Measurements from ENCODE around the gene CNTNAP1. TPM values are rescaled to one million over a fixed set of nuclear protein-coding genes. Genes with fewer than 3 reads are reported as not detected.

The CNTNAP1 gene
- total RNA-seq, 1 experiment from 2014 or later, result 9.2 TPM

DNA sequence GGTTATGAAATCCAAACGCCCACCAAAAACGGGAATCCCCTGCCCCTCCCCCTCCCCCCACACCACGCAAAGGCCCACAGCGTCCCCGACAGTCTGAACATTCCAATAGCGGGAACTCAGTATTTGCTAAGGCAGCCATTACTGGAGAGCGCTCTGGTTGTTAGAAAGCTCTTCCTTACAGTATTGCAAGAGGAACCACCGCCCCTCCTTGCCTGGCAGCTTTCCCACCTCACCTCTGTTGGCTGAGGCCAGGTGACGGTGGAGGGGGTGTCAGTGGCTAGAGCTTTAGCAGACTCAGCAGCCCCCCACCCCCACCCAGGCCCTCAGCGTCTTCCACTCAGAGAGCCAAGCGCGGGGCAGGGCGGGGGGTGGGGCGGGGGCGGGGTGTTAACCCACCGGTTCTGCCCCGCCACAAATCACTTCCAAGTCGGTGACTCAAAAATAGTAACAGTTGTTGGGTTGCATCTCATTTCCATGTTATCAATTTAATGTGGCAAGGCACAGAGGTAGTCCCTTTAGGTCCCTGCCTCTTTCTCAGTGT lies 3.3 kb upstream of the CNTNAP1 start:
- no peak for DNase-seq
- peak overlapping the region; percentile 53 for H3K4me3 ChIP-seq
- no peaks in the 10 kb centered on the region for H3K9me3 ChIP-seq
- H3K27me3 ChIP-seq, result no peaks in the 10 kb centered on the region
- peaks cover 4% of the 10 kb centered on the region for H3K36me3 ChIP-seq

DNA sequence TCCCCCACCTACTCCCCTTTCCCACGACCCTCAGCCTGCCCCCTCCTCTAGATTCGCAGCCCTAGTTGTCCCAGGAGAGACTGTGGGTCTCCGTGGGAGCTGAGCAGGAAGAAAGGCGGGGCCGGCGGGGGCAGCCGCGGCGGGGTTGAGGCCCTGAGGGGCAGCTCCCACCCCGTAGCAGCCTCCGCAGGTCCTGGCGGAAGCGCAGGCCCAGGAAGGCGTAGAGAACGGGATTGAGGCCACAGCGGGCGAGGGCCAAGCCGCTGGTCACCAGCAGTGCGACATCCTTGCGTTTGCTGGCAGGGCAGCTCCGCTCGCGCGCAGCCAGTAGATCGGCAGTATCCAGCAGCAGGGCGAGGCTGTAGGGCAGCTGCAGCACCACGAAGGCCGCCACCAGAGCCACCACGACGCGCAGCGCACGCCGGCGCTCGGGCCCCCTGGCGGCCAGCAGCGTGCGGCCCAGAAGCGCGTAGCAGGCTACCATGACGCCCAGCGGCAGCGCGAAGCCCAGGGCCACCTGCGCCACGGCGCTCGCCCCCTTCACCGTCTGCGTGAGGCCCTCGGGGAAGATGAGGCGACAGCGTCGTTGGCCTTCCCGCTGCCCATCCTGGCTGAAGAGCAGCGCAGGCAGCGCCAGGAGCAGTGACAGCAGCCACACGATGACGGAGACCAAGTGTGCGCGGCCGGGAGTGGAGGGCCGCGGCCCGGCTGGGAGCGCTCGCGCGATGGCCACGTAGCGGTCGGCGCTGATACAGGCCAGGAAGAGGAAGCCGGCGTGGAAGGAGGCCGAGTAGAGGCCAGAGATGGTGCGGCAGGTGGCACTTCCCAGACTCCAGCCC lies 2.6 kb upstream of the CNTNAP1 start:
- Histone ChIP-seq H3K4me3 (peak overlapping the region; percentile 14; the same call in 1 of the 2 replicates), H3K36me3 (no peaks in the 10 kb centered on the region; the same call in 1 of the 2 replicates), H3K9me3 (no peaks in the 10 kb centered on the region), H3K27me3 (no peaks in the 10 kb centered on the region)
- peak; percentile 65 for DNase-seq

DNA sequence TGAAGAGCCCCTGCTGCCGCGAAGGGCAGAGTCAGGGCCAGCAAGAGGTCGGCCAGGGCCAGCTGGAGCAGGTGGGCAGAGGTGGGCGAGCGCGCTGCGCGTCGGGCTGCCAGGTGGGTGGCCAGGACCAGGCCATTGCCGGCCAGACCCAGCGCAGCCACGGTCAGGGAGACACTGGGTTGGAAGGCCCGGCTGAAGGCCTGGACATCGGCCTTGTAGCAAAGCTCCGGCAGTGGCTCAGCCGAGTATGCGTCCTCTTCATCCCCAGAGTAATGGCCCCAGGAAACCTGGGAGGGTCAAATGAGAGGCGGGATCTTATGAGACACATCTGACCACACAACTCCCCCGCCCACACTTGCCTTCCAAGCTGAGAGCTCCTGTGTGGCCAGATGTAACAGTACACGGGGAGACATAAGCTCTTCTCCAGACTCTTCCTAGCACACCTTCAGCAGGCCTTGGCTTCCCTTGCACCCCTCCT lies 2.0 kb upstream of the CNTNAP1 start:
- no peak for DNase-seq
- Histone ChIP-seq H3K9me3 (no peaks in the 10 kb centered on the region), H3K27me3 (no peaks in the 10 kb centered on the region), H3K36me3 (no peaks in the 10 kb centered on the region; the same call in 1 of the 2 replicates), H3K4me3 (no peak overlapping the region)

DNA sequence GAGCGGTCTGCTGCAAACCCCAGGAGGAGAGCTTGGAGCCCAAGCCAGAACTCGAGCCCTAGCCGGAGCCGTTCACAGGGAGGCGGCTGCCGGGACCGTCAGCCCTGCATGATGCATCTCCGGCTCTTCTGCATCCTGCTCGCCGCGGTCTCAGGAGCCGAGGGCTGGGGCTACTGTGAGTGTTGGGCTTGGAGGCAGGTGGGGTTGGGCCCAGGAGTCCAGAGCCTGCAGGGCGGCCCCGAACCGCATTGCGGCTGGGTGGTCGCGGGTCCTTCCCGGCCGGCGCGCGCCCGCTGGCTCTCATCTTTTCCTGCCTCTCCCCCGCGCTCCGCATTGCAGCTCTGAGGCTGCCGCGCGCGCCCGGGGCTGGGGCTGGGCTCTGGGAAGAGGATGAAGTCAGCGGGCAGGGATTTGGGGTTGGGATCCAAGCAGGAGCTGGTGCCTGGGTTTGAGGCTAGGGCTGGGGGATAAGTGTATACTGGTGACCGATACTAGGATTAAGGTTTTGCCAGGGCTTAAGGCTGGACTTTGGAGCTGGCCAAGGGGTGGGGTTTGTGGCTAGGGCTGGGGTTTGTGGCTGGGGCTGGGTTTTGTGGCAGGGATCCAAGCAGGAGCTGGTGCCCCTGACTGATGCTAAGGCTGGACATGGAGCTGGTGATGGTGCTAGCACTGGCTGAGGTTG lies 532 bp downstream of the CNTNAP1 start:
- Histone ChIP-seq H3K4me3 (peak overlapping the region; percentile 67), H3K27me3 (no peaks in the 10 kb centered on the region), H3K9me3 (no peaks in the 10 kb centered on the region), H3K36me3 (no peaks in the 10 kb centered on the region)
- peak; percentile 84 for DNase-seq

DNA sequence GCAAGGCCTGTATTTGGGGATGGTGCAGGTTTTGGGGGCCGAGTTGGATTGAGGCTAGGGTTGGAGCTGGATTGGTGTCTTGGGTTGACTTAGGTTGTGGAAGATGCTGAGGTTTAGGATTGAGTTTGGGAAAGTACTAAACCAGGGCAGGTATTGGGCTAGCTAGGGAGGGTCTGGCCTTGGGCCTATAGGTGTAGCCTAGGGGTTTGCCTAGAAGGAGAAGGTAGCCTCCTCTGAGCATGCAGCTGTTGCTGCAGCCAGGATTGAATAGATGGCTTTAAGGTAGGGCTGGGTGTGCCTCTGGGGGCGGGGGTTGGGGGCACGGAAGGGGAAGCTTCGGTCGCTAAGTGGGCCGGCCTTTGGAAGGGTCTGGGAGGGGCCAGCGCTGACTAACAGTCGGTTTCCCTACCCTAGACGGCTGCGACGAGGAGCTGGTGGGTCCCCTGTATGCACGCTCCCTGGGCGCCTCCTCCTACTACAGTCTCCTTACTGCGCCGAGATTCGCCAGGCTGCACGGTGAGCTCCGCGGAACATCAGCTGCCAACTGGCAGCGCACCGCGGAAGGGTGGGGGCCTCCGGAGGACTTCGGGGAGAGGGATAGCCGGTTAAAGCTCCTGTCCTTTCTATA lies 1.2 kb downstream of the CNTNAP1 start:
- Histone ChIP-seq H3K9me3 (no peaks in the 10 kb centered on the region), H3K27me3 (no peaks in the 10 kb centered on the region), H3K4me3 (peak overlapping the region; percentile 67), H3K36me3 (no peaks in the 10 kb centered on the region)
- DNase-seq, result no peak

DNA sequence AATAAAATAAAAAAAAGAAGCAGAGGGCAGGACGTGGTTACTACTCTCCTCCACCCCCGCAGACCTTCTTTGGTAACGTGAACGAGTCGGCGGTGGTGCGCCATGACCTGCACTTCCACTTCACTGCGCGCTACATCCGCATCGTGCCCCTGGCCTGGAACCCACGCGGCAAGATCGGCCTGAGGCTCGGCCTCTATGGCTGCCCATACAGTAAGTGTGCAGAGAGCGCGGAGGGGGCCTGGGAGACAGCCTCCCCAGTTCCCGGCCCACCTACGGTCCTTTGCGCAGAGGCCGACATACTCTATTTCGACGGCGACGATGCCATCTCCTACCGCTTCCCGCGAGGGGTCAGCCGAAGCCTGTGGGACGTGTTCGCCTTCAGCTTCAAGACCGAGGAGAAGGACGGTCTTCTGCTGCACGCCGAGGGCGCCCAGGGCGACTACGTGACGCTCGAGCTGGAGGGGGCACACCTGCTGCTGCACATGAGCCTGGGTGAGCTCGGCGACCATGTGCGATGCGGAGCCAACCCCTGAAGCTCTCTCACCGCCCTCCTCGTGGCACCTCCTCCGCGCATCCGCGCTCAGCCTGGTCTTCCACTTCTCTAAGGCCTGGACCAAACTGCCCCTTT lies 2.7 kb downstream of the CNTNAP1 start:
- DNase-seq, result no peak
- no peak overlapping the region for H3K4me3 ChIP-seq

DNA sequence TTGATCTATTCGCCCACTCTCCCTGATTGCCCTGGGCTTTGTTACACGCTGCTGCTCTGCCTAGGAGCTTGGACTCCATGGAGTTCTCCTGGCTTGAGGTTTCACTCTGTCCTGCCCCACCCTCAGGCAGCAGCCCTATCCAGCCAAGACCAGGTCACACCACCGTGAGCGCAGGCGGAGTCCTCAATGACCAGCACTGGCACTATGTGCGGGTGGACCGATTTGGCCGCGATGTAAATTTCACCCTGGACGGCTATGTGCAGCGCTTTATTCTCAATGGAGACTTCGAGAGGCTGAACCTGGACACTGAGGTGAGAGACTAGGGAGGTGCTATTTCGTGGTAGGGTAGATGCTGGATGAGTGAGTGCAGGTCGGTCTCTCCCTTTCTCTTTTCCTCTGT lies 3.5 kb downstream of the CNTNAP1 start:
- no peaks in the 10 kb centered on the region; the same call in 1 of the 2 replicates for H3K36me3 ChIP-seq
- DNase-seq, result no peak
- H3K27me3 ChIP-seq, result no peaks in the 10 kb centered on the region
- no peak overlapping the region for H3K4me3 ChIP-seq
- no peaks in the 10 kb centered on the region for H3K9me3 ChIP-seq

More for the DNA sequence above, 2.7 kb downstream of the CNTNAP1 start:
- Histone ChIP-seq H3K9me3 (no peaks in the 10 kb centered on the region), H3K27me3 (no peaks in the 10 kb centered on the region), H3K36me3 (no peaks in the 10 kb centered on the region)

DNA sequence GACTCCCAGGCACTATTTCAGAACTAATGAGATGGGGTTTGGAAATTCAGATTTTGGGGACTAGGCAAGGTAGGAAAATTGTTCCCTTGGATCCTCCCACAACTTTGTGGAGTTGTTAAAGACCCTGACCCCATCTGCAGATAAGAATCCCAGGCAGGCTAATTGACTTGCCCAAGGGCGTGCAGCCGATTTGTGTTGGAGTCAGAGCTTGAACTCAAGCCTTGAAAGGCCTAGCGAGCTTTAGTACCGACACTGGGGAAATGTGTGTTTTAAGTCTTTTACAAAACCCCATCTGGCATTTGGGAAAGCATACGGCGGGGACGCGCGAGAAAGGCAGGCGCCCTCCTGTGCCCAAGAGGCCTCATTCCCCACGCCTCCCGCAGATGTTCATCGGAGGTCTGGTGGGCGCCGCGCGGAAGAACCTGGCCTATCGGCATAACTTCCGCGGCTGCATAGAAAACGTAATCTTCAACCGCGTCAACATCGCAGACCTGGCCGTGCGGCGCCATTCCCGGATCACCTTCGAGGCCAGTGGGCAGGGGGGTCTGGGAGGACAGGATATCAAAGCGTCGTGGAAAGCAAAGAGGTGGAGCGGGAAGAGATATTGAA lies 4.3 kb downstream of the CNTNAP1 start:
- Histone ChIP-seq H3K9me3 (no peaks in the 10 kb centered on the region), H3K27me3 (no peaks in the 10 kb centered on the region), H3K36me3 (no peaks in the 10 kb centered on the region; the same call in 1 of the 2 replicates), H3K4me3 (no peak overlapping the region)
- no peak for DNase-seq

DNA sequence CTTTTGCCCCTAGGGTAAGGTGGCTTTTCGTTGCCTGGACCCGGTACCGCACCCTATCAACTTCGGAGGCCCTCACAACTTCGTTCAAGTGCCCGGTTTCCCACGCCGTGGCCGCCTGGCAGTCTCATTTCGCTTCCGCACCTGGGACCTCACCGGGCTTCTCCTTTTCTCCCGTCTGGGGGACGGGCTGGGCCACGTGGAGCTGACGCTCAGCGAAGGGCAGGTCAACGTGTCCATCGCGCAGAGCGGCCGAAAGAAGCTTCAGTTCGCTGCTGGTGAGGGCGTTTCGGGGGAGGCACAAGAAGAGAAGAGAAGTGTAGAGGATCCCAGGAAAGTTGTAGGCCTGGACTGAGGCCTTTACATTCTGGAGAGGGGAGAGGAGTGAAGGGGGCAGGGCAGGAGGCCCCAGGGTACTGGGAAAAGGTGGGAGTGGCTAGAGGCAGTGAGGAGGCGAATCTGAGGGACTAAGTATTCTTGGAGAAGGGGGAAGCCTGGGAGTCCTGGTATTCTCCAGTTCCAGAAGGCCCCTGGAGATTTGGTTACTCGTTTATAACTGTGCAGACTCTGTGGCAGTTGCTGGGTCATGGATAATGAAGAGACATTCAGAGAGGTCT lies 5.5 kb downstream of the CNTNAP1 start:
- no peaks in the 10 kb centered on the region for H3K9me3 ChIP-seq
- H3K4me3 ChIP-seq, result no peak overlapping the region
- no peaks in the 10 kb centered on the region; the same call in 1 of the 2 replicates for H3K36me3 ChIP-seq
- no peak for DNase-seq
- no peaks in the 10 kb centered on the region for H3K27me3 ChIP-seq

DNA sequence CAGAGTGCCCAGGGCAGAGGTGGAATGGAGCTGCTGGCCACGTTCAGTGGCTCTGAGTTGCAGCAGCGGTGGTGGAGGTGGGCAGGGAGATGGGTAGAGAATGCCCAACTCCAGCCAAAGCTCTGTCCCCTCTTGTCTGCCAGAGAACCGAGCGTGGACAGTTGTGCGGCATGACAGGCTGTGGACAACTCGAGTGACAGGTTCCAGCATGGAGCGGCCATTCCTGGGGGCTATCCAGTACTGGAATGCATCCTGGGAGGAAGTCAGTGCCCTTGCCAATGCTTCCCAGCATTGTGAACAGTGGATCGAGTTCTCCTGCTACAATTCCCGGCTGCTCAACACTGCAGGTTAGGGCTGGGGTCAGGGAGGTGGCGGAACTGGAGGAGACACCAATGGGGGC lies 8.3 kb downstream of the CNTNAP1 start:
- H3K4me3 ChIP-seq, result no peak overlapping the region
- no peaks in the 10 kb centered on the region; the same call in 1 of the 2 replicates for H3K36me3 ChIP-seq
- no peak for DNase-seq
- H3K27me3 ChIP-seq, result no peaks in the 10 kb centered on the region
- no peaks in the 10 kb centered on the region for H3K9me3 ChIP-seq

DNA sequence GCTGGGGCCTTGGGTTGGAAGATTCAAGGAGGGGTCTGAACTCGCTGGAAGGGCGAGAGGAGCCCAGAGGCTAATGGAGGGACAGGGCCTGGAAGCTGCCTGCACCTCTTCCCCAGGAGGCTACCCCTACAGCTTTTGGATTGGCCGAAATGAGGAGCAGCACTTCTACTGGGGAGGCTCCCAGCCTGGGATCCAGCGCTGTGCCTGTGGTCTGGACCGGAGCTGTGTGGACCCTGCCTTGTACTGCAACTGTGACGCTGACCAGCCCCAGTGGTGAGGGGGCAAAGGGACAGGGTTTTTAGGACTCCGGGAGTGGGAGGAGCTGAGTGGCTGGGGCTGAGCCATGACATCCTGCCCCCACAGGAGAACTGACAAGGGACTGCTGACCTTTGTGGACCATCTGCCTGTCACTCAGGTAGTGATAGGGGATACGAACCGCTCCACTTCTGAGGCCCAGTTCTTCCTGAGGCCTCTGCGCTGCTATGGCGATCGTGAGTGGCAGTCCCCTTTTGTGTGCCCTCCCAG lies 8.8 kb downstream of the CNTNAP1 start:
- Histone ChIP-seq H3K36me3 (no peaks in the 10 kb centered on the region; the same call in 1 of the 2 replicates), H3K4me3 (no peak overlapping the region), H3K9me3 (no peaks in the 10 kb centered on the region), H3K27me3 (no peaks in the 10 kb centered on the region)
- no peak for DNase-seq

DNA sequence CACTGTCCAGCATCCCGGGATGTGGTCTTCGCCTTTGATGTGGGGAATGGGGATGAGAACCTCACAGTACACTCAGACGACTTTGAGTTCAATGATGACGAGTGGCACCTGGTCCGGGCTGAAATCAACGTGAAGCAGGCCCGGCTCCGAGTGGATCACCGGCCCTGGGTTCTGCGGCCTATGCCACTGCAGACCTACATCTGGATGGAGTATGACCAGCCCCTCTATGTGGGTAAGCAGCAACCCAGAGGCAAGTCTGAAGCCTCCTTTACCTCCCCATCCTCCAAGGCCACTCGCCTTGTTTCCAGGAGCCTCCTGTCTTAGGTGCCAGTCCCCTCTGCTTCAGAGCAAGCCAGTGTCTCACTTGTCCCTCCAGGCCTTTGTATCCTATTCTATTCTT lies 10.2 kb downstream of the CNTNAP1 start:
- H3K27me3 ChIP-seq, result no peaks in the 10 kb centered on the region
- H3K36me3 ChIP-seq, result no peaks in the 10 kb centered on the region; the same call in none of the 2 replicates
- no peak for DNase-seq
- no peaks in the 10 kb centered on the region for H3K9me3 ChIP-seq
- H3K4me3 ChIP-seq, result no peak overlapping the region

DNA sequence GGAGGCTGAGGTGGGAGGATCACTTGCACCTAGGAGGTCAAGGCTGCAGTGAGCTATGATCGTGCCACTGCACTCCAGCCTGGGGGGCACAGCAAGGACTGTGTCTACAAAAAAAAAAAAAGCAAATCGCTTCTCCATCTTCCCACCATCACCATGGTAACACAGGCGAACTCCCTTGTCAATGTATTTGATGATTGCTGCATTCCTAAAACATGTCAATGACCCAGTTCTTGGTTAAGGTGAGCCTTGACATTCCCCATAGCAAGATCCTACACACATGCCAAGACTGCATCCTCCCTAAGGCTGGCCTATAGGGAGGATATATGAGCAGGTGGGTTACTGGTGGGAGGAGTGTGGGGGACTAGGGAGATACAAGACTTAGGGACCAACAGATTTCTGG lies 12.2 kb downstream of the CNTNAP1 start:
- H3K4me3 ChIP-seq, result no peak overlapping the region
- no peak for DNase-seq
- no peaks in the 10 kb centered on the region for H3K27me3 ChIP-seq
- H3K36me3 ChIP-seq, result no peaks in the 10 kb centered on the region; the same call in none of the 2 replicates
- H3K9me3 ChIP-seq, result no peaks in the 10 kb centered on the region

DNA sequence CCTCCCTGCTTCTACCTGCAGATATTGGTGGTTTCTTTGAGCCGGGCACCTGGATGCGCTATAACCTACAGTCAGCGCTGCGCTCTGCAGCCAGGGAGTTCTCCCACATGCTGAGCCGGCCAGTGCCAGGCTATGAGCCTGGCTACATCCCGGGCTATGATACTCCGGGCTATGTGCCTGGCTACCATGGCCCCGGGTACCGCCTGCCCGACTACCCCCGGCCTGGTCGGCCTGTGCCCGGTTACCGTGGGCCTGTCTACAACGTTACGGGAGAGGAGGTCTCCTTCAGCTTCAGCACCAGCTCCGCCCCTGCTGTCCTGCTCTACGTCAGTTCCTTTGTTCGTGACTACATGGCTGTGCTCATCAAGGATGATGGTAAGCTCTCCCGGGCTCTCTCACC lies 13.2 kb downstream of the CNTNAP1 start:
- Histone ChIP-seq H3K9me3 (no peaks in the 10 kb centered on the region), H3K36me3 (no peaks in the 10 kb centered on the region; the same call in none of the 2 replicates), H3K4me3 (no peak overlapping the region), H3K27me3 (no peaks in the 10 kb centered on the region)
- no peak for DNase-seq

DNA sequence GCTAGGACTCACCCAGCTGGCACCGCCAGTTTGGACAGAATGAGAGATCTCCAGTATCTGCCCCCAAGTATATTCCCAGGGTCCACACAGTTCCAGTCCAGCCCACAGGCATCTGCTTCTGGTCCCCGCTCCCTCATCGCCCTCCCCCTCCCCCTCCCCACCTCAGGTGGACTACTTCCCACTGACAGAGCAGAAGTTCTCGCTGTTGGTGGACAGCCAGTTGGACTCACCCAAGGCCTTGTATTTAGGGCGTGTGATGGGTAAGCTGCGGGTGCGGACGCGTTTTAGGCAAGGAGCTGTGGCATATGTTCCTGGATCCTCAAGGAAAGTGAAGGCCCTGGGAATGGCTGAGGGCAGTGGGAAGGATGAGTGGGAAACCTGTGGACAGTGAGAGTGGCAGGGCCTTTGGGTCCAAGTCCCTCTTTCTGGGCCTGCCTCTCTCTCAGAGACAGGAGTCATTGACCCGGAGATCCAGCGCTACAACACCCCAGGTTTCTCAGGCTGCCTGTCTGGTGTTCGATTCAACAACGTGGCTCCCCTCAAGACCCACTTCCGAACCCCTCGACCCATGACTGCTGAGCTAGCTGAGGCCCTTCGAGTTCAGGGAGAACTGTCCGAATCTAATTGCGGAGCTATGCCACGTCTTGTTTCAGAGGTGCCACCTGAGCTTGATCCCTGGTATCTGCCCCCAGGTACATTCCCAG lies 14.9 kb downstream of the CNTNAP1 start:
- Histone ChIP-seq H3K27me3 (no peaks in the 10 kb centered on the region), H3K9me3 (no peaks in the 10 kb centered on the region), H3K4me3 (no peak overlapping the region), H3K36me3 (peaks cover 2% of the 10 kb centered on the region)
- no peak for DNase-seq

All from MG63 (cell line).